Measurements from ENCODE around the gene TMEM161A.

GRCh38 chr19:19170873-19171672 lies 32.8 kb upstream of the TMEM161A start:
- TF ChIP-seq POLR2A (IDR thresholded peaks at IDR 0.05) (no peak), CTCF (IDR thresholded peaks at IDR 0.05) (no peak)
